Panc1 (cell line): ENCODE results near the gene USP3. TPM values are rescaled to one million over a fixed set of nuclear protein-coding genes. Genes with fewer than 3 reads are reported as not detected.

Experiments used
- ATAC-seq: fragments of 200-7000 bp; cut with Tn5 transposase; 2 replicates; pipeline ENCODE4 v1.9.1; 2020; ENCODE audit warnings: mild to moderate bottlenecking, moderate library complexity
- BruUV-seq: library from RNA; stranded (reverse); fragments of 400-500 nt; replicated peaks from 2 replicates; lab custom pipeline; 2021; lab: Mats Ljungman, UMichigan
- CTCF ChIA-PET: fragments of 300-600 bp; sonication (Branson Sonifier 250); formaldehyde crosslinking; loops from one replicate; lab custom pipeline; 2022; ENCODE audit warnings: antibody characterized with exemption; lab: Charles Lee
- POLR2A ChIA-PET: fragments of 300-600 bp; sonication (Branson Sonifier 250); formaldehyde crosslinking; loops from one replicate; lab custom pipeline; 2022; ENCODE audit warnings: antibody characterized with exemption; lab: Charles Lee
- DNase-seq: peaks from one replicate; pipeline ENCODE4 v3.0.0-alpha.2; 2010; ENCODE audit warnings: low read depth, low spot score
- H3K27ac ChIP-seq: 2 replicates; pipeline ENCODE4 v1.5.1; 2011; ENCODE audit warnings: mild to moderate bottlenecking, low read length, inconsistent platforms
- H3K27me3 ChIP-seq: fragments of 200-500 bp; sonication (Bioruptor generic); 2 replicates; pipeline ENCODE4 v1.6.0; 2014; ENCODE audit warnings: low read length, inconsistent platforms; ENCODE audit not compliant: control insufficient read depth, insufficient read depth
- H3K36me3 ChIP-seq: fragments of 200-500 bp; sonication (Bioruptor generic); 2 replicates; pipeline ENCODE4 v1.5.1; 2014; ENCODE audit warnings: inconsistent platforms, mild to moderate bottlenecking, low read length, moderate library complexity; ENCODE audit not compliant: control insufficient read depth, insufficient read depth
- H3K4me1 ChIP-seq: 2 replicates; pipeline ENCODE4 v1.5.1; 2011; ENCODE audit warnings: inconsistent platforms, mild to moderate bottlenecking, low read length, moderate library complexity; ENCODE audit not compliant: control insufficient read depth, insufficient read depth
- H3K4me3 ChIP-seq, 2 experiments: 2 replicates each; pipeline ENCODE4 v1.5.1; 2011 to 2012; ENCODE audit warnings: low read depth in 2 of 2, low read length in 2 of 2, mild to moderate bottlenecking in 2 of 2, inconsistent platforms in 1 of 2, moderate library complexity in 1 of 2
- H3K9me3 ChIP-seq: fragments of 200-500 bp; sonication (Bioruptor generic); 2 replicates; pipeline ENCODE4 v1.5.1; 2014; ENCODE audit warnings: low read depth, mild to moderate bottlenecking, inconsistent platforms, low read length, moderate library complexity; ENCODE audit not compliant: control insufficient read depth, insufficient read depth
- POLR2AphosphoS5 ChIP-seq: IDR thresholded peaks from 2 replicates; pipeline ENCODE4 v1.6.1; 2012; ENCODE audit warnings: mild to moderate bottlenecking, low read depth, low read length, moderate library complexity
- SIN3A ChIP-seq: IDR thresholded peaks from 2 replicates; pipeline ENCODE4 v1.6.1; 2012; ENCODE audit warnings: low read depth, mild to moderate bottlenecking, low read length, moderate library complexity, borderline replicate concordance; ENCODE audit not compliant: insufficient read depth
- TCF7L2 ChIP-seq: IDR thresholded peaks from 2 replicates; pipeline ENCODE4 v1.6.1; 2011; ENCODE audit warnings: mild to moderate bottlenecking, low read depth, low read length, inconsistent platforms
- in situ Hi-C: cut with HindIII; loops from 2 replicates; pipeline ENCODE4 v1.10.0; 2016; ENCODE audit warnings: low sequenced_read_pairs, low pct_unique_long_range_greater_than_20kb
- intact Hi-C: fragments of 100-400 bp; cut with micrococcal nuclease; formaldehyde crosslinking; loops from one replicate; pipeline ENCODE4 v1.10.0; 2022; ENCODE audit not compliant: unreplicated experiment
- total RNA-seq: library from RNA; stranded (reverse); gene quantifications from one replicate; pipeline ENCODE4 v1.2.1, GENCODE V29; 2021; ENCODE audit not compliant: unreplicated experiment
- TF ChIP-seq, protein P1 (sequence below), 2 experiments: IDR thresholded peaks; 2 replicates each; pipeline ENCODE4 v1.6.1; 2011 to 2012; ENCODE audit warnings: low read depth in 2 of 2, control low read depth in 1 of 2, low read length in 1 of 2, mild to moderate bottlenecking in 1 of 2, moderate library complexity in 1 of 2; ENCODE audit not compliant: insufficient read depth in 1 of 2
- TF ChIP-seq, protein P2 (sequence below): fragments of 450-650 bp; IDR thresholded peaks from 2 replicates; pipeline ENCODE4 v1.5.1; 2017; ENCODE audit warnings: mild to moderate bottlenecking

Gene USP3
- total RNA-seq, 1 experiment from 2014 or later, result 51.4 TPM

GRCh38 chr15:63555507-63555906, 51.1 kb downstream of the USP3 start:
- H3K4me1 ChIP-seq, result peaks cover 37% of the 10 kb centered on the region
- H3K4me3 ChIP-seq, result no peak overlapping the region
- TF ChIP-seq SIN3A, result no peak
- TF ChIP-seq, protein P1, sequence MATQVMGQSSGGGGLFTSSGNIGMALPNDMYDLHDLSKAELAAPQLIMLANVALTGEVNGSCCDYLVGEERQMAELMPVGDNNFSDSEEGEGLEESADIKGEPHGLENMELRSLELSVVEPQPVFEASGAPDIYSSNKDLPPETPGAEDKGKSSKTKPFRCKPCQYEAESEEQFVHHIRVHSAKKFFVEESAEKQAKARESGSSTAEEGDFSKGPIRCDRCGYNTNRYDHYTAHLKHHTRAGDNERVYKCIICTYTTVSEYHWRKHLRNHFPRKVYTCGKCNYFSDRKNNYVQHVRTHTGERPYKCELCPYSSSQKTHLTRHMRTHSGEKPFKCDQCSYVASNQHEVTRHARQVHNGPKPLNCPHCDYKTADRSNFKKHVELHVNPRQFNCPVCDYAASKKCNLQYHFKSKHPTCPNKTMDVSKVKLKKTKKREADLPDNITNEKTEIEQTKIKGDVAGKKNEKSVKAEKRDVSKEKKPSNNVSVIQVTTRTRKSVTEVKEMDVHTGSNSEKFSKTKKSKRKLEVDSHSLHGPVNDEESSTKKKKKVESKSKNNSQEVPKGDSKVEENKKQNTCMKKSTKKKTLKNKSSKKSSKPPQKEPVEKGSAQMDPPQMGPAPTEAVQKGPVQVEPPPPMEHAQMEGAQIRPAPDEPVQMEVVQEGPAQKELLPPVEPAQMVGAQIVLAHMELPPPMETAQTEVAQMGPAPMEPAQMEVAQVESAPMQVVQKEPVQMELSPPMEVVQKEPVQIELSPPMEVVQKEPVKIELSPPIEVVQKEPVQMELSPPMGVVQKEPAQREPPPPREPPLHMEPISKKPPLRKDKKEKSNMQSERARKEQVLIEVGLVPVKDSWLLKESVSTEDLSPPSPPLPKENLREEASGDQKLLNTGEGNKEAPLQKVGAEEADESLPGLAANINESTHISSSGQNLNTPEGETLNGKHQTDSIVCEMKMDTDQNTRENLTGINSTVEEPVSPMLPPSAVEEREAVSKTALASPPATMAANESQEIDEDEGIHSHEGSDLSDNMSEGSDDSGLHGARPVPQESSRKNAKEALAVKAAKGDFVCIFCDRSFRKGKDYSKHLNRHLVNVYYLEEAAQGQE (IDR thresholded peaks at IDR 0.05; ENCODE audit: insufficient read depth in 1 of 2, low read depth in 2 of 2, low read length in 1 of 2), result no peak
- TF ChIP-seq POLR2AphosphoS5, result no peak
- TF ChIP-seq, protein P2, sequence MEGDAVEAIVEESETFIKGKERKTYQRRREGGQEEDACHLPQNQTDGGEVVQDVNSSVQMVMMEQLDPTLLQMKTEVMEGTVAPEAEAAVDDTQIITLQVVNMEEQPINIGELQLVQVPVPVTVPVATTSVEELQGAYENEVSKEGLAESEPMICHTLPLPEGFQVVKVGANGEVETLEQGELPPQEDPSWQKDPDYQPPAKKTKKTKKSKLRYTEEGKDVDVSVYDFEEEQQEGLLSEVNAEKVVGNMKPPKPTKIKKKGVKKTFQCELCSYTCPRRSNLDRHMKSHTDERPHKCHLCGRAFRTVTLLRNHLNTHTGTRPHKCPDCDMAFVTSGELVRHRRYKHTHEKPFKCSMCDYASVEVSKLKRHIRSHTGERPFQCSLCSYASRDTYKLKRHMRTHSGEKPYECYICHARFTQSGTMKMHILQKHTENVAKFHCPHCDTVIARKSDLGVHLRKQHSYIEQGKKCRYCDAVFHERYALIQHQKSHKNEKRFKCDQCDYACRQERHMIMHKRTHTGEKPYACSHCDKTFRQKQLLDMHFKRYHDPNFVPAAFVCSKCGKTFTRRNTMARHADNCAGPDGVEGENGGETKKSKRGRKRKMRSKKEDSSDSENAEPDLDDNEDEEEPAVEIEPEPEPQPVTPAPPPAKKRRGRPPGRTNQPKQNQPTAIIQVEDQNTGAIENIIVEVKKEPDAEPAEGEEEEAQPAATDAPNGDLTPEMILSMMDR, result no peak
- no peak for TF ChIP-seq TCF7L2
- intact Hi-C loops, result no loop called here
- ChIA-PET CTCF (no interaction called here), POLR2A (no interaction called here)
- H3K27ac ChIP-seq, result 0 out of 2 replicates have a peak overlapping the region, but pooled peaks have one; percentile 6
- ATAC-seq, result no peak
- peaks cover 8% of the 10 kb centered on the region; the same call in 1 of the 2 replicates for H3K36me3 ChIP-seq
- no TSS peak for BruUV-seq
- DNase-seq, result no peak
- H3K9me3 ChIP-seq, result no peaks in the 10 kb centered on the region
- in situ Hi-C loops, result no loop called here
- no peaks in the 10 kb centered on the region for H3K27me3 ChIP-seq

DNA sequence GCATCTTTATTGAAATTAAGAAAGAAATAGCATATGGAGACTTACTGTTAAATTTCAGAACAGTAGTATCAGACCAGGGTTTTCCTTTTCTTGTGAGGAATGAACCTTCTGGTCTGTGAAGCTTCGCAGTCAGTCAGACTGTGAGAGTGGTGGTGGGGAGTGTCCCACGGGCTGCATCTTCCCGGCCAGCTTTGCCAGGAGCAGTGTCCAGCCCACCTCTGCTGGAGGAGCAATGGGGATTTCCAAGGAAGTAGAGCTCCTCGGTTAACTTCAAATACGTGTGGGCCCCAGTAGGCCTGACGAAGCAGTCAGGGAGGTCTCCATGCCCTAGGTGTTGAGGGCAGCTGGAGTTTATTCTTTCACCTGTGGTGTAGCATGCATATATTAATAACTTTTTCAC, 51.9 kb downstream of the USP3 start:
- peaks cover 34% of the 10 kb centered on the region for H3K4me1 ChIP-seq
- TF ChIP-seq, protein P2, result no peak
- TF ChIP-seq TCF7L2 (no peak), SIN3A (no peak), POLR2AphosphoS5 (no peak)
- TF ChIP-seq, protein P1 (IDR thresholded peaks at IDR 0.05; ENCODE audit: insufficient read depth in 1 of 2, low read depth in 2 of 2, low read length in 1 of 2), result no peak
- no peaks in the 10 kb centered on the region for H3K27me3 ChIP-seq
- no TSS peak for BruUV-seq
- no peak for ATAC-seq
- H3K27ac ChIP-seq, result no peak overlapping the region
- ChIA-PET POLR2A (no interaction called here), CTCF (no interaction called here)
- no peak overlapping the region for H3K4me3 ChIP-seq
- intact Hi-C loops (no loop called here), in situ Hi-C loops (no loop called here)
- no peak for DNase-seq
- peaks cover 8% of the 10 kb centered on the region; the same call in 1 of the 2 replicates for H3K36me3 ChIP-seq
- H3K9me3 ChIP-seq, result no peaks in the 10 kb centered on the region
